Testis (tissue), 2 donors: ENCODE data around the gene ZNF141.

Source experiments
- CTCF ChIP-seq, 3 experiments: fragments of 450-650 bp in 2 of 3; fragments of 200-600 bp in 1 of 3; sonication (generic) in 1 of 3; IDR thresholded peaks; one replicate each; pipeline ENCODE4 v1.5.1; 2016 to 2019; ENCODE audit warnings: antibody characterized with exemption in 3 of 3, mild to moderate bottlenecking in 2 of 3, moderate library complexity in 1 of 3
- POLR2A ChIP-seq: fragments of 450-650 bp; IDR thresholded peaks from one replicate; pipeline ENCODE4 v1.6.1; 2017; ENCODE audit warnings: antibody characterized with exemption, mild to moderate bottlenecking, moderate library complexity

DNA sequence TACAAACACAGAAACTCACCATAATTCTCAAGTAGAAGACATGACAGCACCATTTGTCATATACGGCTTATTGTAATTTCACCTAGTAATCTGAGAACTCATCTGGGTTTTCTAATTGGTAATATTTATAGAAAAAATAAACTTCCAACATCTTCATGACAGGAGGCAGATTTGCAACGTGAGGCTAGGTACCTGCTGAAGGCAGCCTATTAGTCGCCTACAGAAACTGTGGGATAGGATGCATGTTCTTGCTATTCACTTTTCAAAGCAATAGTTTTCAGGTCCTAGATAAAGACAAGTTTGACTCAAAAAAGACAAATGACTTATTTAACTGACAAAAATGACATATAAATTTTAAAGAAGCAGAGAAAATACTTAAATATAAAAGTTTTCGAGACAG, 35.2 kb upstream of the ZNF141 start:
- TF ChIP-seq CTCF (IDR thresholded peaks at IDR 0.05) (no peak), POLR2A (no peak)
